HL-60 (cell line): ENCODE results near the gene IFIT5.
"Not testable (repeated sequence)": the region's sequence is repeated elsewhere in the genome, so short reads cannot be mapped to it uniquely, and the experiment has no call there.

Experiments
- DNase-seq, 2 experiments: peaks; one replicate each; pipeline ENCODE4 v3.0.0-alpha.2; 2010 to 2020; ENCODE audit warnings: low read depth in 1 of 2, low spot score in 1 of 2
- H3K27ac ChIP-seq: fragments of 250-450 bp; sonication (Bioruptor Pico); replicated peaks from 2 replicates; pipeline ENCODE4 v1.5.1; 2020; ENCODE audit warnings: mild to moderate bottlenecking, moderate library complexity
- H3K27me3 ChIP-seq: fragments of 250-450 bp; sonication (Bioruptor Pico); 2 replicates; pipeline ENCODE4 v1.5.1; 2021; ENCODE audit warnings: mild to moderate bottlenecking, moderate library complexity; ENCODE audit not compliant: insufficient read depth, poor library complexity, severe bottlenecking
- H3K4me3 ChIP-seq: replicated peaks from 2 replicates; pipeline ENCODE4 v1.5.1; 2011; ENCODE audit warnings: mild to moderate bottlenecking, control low read depth, low read length; ENCODE audit not compliant: insufficient read depth
- GABPA ChIP-seq: IDR thresholded peaks from 2 replicates; pipeline ENCODE4 v1.6.1; 2012; ENCODE audit warnings: low read depth
- POLR2AphosphoS5 ChIP-seq: IDR thresholded peaks from 2 replicates; pipeline ENCODE4 v1.6.1; 2012; ENCODE audit warnings: low read depth
- SPI1 ChIP-seq: IDR thresholded peaks from 2 replicates; pipeline ENCODE4 v1.6.1; 2012; ENCODE audit warnings: low read depth, mild to moderate bottlenecking, borderline replicate concordance
- TF ChIP-seq, protein P1 (sequence below): IDR thresholded peaks from one replicate; pipeline ENCODE4 v1.5.1; 2011; ENCODE audit warnings: low read length, control low read depth, inconsistent platforms; ENCODE audit not compliant: insufficient read depth
- TF ChIP-seq, protein P2 (sequence below): IDR thresholded peaks from 2 replicates; pipeline ENCODE4 v1.6.1; 2012; ENCODE audit warnings: low read depth; ENCODE audit not compliant: insufficient replicate concordance

Gene IFIT5

DNA sequence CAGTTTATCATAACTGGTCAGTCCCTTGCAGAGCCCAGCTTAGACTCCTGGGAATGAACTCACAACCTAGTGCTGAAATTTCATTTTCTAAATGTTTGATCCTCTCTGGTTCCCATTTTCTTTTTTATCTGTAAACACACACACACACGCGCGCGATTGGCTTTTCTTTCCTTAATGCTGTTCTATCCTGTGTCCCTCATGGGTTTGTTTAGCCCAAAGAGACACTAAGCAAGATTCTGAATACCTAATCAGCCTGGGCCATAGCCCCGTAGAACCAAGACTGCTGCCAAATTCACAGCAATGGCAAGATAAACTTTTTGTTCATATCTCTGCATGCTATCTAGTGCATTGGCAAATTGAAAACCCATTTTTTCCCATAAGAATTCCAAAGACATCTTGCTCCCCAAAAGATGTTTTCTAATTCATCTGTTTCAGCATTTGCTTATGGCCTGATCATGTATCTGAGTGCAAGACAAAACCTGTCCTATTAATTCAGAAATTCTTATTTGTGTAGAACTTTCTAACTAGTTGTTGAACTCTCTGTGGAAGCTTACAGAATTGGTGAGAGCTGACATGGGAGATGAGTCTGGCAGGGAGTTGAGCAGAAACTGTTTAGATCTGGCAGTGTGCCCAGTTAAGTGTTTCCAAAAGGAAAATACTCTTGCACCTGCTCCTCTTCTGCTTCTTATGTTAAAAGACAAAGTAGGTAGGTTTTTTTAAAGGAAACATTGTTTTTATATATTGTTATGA is 23.7 kb upstream of the IFIT5 start:
- Histone ChIP-seq H3K27me3 (no peaks in the 10 kb centered on the region), H3K4me3 (no peak overlapping the region), H3K27ac (no peak overlapping the region)
- DNase-seq, result no peak
- no peak for TF ChIP-seq SPI1
- no peak for TF ChIP-seq GABPA
- TF ChIP-seq, protein P1, sequence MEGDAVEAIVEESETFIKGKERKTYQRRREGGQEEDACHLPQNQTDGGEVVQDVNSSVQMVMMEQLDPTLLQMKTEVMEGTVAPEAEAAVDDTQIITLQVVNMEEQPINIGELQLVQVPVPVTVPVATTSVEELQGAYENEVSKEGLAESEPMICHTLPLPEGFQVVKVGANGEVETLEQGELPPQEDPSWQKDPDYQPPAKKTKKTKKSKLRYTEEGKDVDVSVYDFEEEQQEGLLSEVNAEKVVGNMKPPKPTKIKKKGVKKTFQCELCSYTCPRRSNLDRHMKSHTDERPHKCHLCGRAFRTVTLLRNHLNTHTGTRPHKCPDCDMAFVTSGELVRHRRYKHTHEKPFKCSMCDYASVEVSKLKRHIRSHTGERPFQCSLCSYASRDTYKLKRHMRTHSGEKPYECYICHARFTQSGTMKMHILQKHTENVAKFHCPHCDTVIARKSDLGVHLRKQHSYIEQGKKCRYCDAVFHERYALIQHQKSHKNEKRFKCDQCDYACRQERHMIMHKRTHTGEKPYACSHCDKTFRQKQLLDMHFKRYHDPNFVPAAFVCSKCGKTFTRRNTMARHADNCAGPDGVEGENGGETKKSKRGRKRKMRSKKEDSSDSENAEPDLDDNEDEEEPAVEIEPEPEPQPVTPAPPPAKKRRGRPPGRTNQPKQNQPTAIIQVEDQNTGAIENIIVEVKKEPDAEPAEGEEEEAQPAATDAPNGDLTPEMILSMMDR, result no peak
- no peak for TF ChIP-seq POLR2AphosphoS5
- TF ChIP-seq, protein P2, sequence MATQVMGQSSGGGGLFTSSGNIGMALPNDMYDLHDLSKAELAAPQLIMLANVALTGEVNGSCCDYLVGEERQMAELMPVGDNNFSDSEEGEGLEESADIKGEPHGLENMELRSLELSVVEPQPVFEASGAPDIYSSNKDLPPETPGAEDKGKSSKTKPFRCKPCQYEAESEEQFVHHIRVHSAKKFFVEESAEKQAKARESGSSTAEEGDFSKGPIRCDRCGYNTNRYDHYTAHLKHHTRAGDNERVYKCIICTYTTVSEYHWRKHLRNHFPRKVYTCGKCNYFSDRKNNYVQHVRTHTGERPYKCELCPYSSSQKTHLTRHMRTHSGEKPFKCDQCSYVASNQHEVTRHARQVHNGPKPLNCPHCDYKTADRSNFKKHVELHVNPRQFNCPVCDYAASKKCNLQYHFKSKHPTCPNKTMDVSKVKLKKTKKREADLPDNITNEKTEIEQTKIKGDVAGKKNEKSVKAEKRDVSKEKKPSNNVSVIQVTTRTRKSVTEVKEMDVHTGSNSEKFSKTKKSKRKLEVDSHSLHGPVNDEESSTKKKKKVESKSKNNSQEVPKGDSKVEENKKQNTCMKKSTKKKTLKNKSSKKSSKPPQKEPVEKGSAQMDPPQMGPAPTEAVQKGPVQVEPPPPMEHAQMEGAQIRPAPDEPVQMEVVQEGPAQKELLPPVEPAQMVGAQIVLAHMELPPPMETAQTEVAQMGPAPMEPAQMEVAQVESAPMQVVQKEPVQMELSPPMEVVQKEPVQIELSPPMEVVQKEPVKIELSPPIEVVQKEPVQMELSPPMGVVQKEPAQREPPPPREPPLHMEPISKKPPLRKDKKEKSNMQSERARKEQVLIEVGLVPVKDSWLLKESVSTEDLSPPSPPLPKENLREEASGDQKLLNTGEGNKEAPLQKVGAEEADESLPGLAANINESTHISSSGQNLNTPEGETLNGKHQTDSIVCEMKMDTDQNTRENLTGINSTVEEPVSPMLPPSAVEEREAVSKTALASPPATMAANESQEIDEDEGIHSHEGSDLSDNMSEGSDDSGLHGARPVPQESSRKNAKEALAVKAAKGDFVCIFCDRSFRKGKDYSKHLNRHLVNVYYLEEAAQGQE, result no peak

DNA sequence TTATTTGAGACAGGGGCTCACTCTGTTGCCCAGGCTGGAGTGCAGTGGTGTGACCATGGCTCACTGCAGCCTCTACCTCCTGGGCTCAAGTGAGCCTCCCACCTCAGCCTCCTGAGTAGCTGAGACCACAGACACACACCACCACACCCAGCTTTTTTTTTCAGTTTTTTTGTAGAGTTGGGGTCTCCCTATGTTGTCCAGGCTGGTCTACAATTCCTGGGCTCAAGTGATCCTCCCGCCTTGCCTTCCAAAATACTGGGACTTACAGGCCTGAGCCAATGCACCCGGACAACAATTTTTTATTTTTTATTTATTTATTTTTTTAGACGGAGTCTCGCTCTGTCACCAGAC is 23.2 kb upstream of the IFIT5 start:
- not testable (repeated sequence) for H3K27me3 ChIP-seq, H3K4me3 ChIP-seq, DNase-seq, H3K27ac ChIP-seq

DNA sequence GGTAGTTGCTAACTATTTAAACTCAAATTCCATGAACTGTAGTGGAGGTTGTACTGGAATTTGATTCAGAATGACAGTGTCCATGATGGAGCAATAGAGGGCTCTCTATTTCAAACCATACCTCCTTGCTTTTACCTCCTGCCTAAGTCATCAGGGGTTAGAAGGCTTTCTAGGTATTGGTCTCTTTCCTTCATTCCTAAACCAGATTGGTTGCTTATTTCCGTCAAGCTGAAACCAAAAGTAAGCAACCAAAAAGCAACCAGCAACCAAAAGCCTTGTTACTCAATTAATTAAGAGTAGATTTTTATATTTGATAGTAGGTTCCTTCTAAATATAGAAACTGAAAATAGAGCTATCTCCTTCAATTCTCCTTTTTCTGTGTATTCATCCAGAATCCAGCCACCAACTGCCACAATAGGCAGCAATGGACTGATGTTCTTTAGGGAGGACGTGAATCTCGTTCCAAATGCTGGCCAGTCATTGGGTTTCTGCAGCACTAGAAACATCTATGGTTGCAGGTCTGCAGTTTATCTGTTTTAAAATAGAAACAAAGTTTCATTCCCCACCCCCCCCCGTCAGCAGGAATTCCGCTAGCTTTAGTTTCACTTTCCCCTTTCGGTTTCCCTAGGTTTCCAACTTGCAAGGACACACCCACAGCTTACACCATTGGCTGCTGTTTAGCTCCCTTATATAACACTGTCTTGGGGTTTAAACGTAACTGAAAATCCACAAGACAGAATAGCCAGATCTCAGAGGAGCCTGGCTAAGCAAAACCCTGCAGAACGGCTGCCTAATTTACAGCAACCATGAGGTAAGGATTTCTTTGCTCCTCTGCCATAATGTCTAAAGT is 22.2 kb upstream of the IFIT5 start, which contains the start of gene IFIT1:
TSS of gene IFIT1 (plus strand) at position 717 of the 850 bp plus-strand sequence. CDS start at position 807, 90 bp downstream.
- TF ChIP-seq, protein P1, result no peak
- no peak for TF ChIP-seq GABPA
- TF ChIP-seq SPI1, result no peak
- TF ChIP-seq POLR2AphosphoS5, result no peak
- TF ChIP-seq, protein P2, result no peak
- peak; percentile 28 to 38 for DNase-seq
- Histone ChIP-seq H3K27me3 (no peaks in the 10 kb centered on the region), H3K4me3 (peak within 1 kb of the TSS; percentile 51), H3K27ac (peak within 1 kb of the TSS; percentile 38)

DNA sequence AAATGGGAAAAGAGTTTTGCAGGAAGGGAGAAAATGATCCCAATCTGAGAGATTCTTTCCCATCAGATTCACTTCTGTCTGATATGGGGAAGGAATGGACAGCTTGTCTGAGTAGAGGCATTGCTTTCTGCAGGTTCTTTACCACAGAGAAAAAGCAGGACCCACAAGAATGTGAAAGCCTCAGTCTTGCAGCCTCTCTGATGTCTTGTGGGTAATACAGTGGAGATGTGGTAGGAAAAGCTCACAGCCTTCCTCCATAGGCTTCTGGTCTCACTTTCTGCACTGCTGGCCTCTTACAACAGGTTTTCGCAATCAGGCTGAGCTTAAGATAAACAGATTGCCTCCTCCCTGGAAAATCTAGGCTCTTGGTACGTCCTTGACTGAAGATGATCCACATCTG is 21.4 kb upstream of the IFIT5 start:
- Histone ChIP-seq H3K27ac (no peak overlapping the region), H3K27me3 (no peaks in the 10 kb centered on the region), H3K4me3 (no peak overlapping the region)
- TF ChIP-seq GABPA, result no peak
- no peak for TF ChIP-seq POLR2AphosphoS5
- TF ChIP-seq, protein P2, result no peak
- TF ChIP-seq SPI1, result no peak
- TF ChIP-seq, protein P1, result no peak
- DNase-seq, result peak; percentile 37 to 72
